ENCODE measurements around the gene DCUN1D3.

Gene DCUN1D3

DNA sequence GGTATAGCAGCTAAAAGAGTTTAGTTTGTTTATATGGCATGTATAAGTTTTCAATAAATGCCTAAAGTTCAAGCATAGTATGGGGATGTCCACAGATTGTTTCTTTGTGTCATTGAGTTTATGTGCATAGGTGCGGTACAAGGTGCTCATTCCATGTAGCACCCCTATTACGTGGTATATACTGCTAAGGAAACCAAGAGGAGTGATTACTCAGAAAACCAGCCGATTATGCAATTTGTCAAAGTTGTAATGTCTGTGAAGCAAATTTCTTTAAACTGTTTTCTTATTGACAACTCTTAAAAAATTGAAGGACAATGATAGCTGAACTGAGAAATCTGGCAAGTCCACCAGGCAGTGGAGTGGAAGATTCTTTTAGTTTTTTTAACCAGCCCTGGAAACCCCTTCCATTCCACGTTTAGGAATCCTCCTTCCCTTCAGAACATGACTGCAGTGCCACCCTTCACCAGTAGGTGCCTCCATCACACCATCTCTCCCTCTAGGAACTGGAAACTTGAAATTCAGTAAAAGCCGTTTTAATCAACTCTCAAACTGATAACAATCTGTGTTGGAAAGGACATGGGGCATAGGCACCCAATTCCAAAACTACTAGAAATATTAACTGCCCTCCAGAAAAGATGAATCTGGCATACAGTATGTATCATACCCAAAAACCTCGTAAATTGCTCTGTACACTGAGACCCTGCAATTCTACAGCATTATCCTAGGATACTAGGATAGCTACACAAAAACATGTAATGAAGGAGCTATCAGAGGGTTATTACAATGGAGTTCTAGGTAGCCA, 50.4 kb downstream of the DCUN1D3 start:
- in situ Hi-C loops (cut with HindIII; ENCODE audit: low pct_ligation_motif_present, low pct_unique_long_range_greater_than_20kb, low sequenced_read_pairs), result no loop called here
- peak; percentile 78 for DNase-seq

GRCh38 chr16:20847550-20847949, 52.6 kb downstream of the DCUN1D3 start:
- in situ Hi-C loops (cut with HindIII; ENCODE audit: low pct_ligation_motif_present, low pct_unique_long_range_greater_than_20kb, low sequenced_read_pairs), result no loop called here
- no peak for DNase-seq

DNA sequence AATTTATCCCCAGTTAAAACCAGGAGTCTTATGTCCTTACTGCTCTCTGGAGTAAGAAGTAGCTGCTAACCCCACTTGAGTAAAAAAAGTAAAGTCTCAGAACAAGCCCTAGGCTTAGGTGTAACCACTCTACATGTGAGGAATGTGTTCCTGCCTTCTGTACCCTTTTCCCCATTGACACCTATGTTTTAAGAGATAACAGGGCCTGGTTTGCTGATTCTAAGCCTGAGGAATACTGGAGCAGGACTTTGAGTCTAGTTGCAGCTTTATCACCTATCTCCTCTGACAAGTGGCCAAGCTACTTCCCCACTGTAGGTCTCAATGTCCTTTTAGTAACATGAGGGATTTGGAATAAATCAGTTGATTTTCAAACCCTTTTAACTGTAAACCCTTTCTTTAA, 53.6 kb downstream of the DCUN1D3 start:
- no peak for DNase-seq
- in situ Hi-C loops (cut with HindIII; ENCODE audit: low pct_ligation_motif_present, low pct_unique_long_range_greater_than_20kb, low sequenced_read_pairs), result no loop called here

GRCh38 chr16:20846030-20846429, 54.1 kb downstream of the DCUN1D3 start:
- no peak for DNase-seq
- in situ Hi-C loops (cut with HindIII; ENCODE audit: low pct_ligation_motif_present, low pct_unique_long_range_greater_than_20kb, low sequenced_read_pairs), result no loop called here

DNA sequence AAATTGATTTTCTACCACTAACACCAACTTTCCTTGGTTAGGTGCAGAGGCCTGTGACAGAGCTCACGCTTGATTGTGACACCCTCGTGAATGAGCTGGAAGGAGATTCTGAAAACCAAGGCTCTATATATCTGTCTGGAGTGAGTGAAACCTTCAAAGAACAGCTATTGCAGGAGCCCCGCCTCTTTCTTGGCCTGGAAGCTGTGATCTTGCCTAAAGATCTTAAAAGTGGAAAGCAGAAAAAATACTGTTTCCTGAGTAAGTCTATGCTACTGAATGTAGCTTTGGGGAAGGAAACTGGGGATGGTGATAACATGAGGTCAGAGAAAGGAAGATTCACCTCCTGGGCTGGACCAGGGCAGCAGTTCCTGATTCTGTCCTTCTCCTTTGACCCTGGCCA, 55.6 kb downstream of the DCUN1D3 start:
- in situ Hi-C loops (cut with HindIII; ENCODE audit: low pct_ligation_motif_present, low pct_unique_long_range_greater_than_20kb, low sequenced_read_pairs), result no loop called here

GRCh38 chr16:20844054-20844453, 56.1 kb downstream of the DCUN1D3 start:
- DNase-seq, result no peak
- in situ Hi-C loops (cut with HindIII; ENCODE audit: low pct_ligation_motif_present, low pct_unique_long_range_greater_than_20kb, low sequenced_read_pairs), result no loop called here

More for the DNA sequence above, 55.6 kb downstream of the DCUN1D3 start:
- no peak for DNase-seq

DNA sequence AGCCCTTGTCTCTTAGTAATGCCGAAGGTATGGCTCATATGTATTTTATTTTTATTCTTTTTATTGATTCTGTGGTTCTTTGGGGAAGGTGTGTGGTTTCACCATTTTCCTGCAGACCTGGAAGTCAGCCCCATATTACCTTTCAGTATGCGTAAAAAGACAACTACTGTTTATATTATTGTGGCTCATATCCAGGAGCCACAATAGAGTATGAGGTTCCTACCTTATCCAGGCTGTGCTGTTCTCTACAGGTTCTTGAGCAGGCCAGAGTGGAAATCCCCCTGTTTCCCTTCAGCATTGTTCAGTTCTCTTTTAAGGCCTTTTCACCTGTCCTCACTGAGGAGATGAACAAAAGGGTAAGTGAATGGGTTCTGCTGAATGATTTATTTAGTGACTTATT, 60.7 kb downstream of the DCUN1D3 start:
- in situ Hi-C loops (cut with HindIII; ENCODE audit: low pct_ligation_motif_present, low pct_unique_long_range_greater_than_20kb, low sequenced_read_pairs), result no loop called here
- no peak for DNase-seq

DNA sequence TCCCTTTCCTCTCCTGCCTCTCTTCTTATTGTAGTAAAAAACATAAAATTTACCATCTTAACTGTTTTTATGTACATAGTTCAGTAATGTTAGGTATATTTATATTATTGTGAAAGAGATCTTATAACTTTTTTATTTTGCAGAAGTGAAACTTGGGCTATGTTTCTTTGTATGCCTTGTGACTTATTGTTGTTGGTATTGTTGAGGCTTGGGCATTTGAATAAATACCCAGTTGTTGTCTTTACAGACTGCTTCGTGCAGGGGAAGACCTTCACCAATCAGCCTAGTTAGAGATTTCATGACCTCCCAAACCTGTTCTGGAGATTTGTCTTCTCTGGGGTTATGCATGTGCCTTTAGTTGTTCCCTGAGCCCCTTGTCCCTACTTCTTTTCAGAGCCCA, 61.9 kb downstream of the DCUN1D3 start:
- in situ Hi-C loops (cut with HindIII; ENCODE audit: low pct_ligation_motif_present, low pct_unique_long_range_greater_than_20kb, low sequenced_read_pairs), result no loop called here
- DNase-seq, result no peak

DNA sequence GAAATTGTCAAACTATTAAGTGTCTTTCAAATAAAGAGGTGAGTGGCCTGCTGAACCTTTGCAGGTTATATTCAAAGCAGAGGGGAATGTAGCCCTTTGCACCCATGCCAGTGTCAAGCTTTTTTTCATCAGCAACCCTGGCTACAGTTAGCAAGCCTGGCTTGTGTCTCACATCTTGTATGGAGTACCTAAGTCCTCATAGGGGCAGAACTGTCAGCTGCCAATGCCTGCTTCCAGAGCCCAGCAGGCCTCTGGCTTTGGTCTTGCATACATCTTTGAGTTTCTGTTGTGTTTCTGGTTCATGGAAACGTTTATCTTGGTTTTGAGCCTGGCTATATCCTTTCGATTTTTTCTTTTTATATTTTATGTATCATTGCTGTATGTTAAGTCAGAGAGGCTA, 67.1 kb downstream of the DCUN1D3 start:
- in situ Hi-C loops (cut with HindIII; ENCODE audit: low pct_ligation_motif_present, low pct_unique_long_range_greater_than_20kb, low sequenced_read_pairs), result no loop called here
- DNase-seq, result no peak

- no peak for DNase-seq
- in situ Hi-C loops (cut with HindIII; ENCODE audit: low pct_ligation_motif_present, low pct_unique_long_range_greater_than_20kb, low sequenced_read_pairs), result no loop called here
Observed at GRCh38 chr16:20830372-20830771, 69.8 kb downstream of the DCUN1D3 start.

DNA sequence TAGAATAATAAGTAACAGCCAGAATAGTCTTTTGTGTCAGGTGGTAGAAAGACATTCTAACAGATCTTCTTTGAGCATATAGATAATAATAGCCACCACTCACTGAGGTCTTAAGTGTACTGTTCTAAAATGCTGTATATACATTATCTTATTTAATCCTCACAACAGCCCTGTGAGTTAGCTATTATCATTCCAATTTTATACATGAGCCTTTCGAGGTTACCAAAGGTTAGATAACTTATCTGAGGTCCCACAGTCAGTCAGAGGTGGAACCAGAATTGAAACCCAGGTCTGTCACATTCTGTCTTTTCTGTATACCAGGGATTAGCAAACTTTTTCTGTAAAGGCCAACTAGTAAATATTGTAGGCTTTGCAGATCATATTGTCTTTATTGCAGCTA, 70.6 kb downstream of the DCUN1D3 start:
- in situ Hi-C loops (cut with HindIII; ENCODE audit: low pct_ligation_motif_present, low pct_unique_long_range_greater_than_20kb, low sequenced_read_pairs), result no loop called here
- DNase-seq, result no peak

GRCh38 chr16:20826039-20826566, 74.1 kb downstream of the DCUN1D3 start:
- in situ Hi-C loops (cut with HindIII; ENCODE audit: low pct_ligation_motif_present, low pct_unique_long_range_greater_than_20kb, low sequenced_read_pairs), result no loop called here
- DNase-seq, result no peak

GRCh38 chr16:20822521-20823325, 77.4 kb downstream of the DCUN1D3 start:
- in situ Hi-C loops (cut with HindIII; ENCODE audit: low pct_ligation_motif_present, low pct_unique_long_range_greater_than_20kb, low sequenced_read_pairs), result no loop called here
- no peak for DNase-seq

DNA sequence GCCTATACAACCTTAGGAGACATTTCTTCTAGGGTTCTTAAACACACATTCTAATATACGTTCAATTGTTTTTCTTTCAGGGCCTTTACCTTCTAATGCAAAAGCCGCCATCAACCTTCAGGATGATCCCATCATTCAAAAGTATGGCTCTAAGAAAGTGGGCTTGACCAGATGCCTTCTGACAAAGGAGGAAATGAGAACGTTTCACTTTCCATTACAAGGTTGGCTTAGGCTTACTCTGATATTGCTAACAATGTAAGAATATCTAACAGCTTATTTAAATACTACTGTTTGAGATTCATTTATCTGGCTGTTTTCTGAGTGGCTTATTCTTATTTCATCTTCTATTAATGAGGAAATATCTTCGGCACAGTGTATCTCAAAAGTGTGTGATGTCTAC, 78.5 kb downstream of the DCUN1D3 start:
- in situ Hi-C loops (cut with HindIII; ENCODE audit: low pct_ligation_motif_present, low pct_unique_long_range_greater_than_20kb, low sequenced_read_pairs), result no loop called here
- no peak for DNase-seq

DNA sequence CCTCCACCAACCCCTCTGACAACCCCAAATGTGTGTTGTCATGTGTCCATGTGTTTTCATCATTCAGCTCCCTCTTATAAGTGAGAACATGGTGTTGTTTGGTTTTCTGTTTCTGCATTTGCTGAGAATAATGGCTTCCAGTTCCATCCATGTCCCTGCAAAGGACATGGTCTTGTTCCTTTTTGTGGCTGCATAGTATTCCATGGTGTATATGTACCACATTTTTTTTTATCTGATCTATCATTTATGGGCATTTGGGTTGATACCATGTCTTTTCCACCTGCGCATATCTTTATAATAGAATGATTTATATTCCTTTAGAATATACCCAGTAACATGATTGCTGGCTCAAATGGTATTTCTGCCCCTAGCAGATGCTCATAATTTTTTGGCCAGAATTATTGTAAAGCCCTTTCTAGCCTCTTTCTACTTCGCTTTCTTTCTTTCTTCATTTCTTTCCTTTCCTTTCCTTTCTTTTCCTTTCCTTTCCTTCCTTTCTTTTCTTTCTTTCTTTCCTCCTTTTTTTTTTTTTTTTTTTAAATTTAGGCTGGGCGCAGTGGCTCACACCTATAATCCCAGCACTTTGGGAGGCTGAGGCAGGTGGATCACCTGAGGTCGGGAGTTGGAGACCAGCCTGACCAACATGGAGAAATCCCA, 81.1 kb downstream of the DCUN1D3 start:
- in situ Hi-C loops (cut with HindIII; ENCODE audit: low pct_ligation_motif_present, low pct_unique_long_range_greater_than_20kb, low sequenced_read_pairs), result no loop called here
- no peak for DNase-seq

DNA sequence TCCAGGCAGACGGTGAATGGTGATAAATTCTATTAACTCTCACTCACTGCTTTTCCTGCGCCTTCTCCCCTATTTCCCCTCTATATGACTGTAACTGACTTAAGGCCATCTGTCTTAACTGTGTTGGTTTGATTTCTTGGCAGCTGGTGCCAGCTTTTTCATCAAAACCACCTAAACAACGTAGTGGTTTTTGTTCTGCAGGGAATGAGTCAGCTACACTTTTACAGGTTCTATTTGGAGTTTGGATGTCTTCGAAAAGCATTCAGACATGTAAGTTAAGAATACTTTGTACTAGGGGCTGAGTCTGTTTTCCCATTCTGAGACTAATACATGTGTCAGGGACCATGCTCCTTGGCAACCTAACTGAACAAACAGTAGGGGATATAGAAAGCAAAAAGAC, 85.4 kb downstream of the DCUN1D3 start:
- in situ Hi-C loops (cut with HindIII; ENCODE audit: low pct_ligation_motif_present, low pct_unique_long_range_greater_than_20kb, low sequenced_read_pairs), result no loop called here
- no peak for DNase-seq

GRCh38 chr16:20812510-20812909, 87.6 kb downstream of the DCUN1D3 start:
- DNase-seq, result no peak
- in situ Hi-C loops (cut with HindIII; ENCODE audit: low pct_ligation_motif_present, low pct_unique_long_range_greater_than_20kb, low sequenced_read_pairs), result no loop called here

DNA sequence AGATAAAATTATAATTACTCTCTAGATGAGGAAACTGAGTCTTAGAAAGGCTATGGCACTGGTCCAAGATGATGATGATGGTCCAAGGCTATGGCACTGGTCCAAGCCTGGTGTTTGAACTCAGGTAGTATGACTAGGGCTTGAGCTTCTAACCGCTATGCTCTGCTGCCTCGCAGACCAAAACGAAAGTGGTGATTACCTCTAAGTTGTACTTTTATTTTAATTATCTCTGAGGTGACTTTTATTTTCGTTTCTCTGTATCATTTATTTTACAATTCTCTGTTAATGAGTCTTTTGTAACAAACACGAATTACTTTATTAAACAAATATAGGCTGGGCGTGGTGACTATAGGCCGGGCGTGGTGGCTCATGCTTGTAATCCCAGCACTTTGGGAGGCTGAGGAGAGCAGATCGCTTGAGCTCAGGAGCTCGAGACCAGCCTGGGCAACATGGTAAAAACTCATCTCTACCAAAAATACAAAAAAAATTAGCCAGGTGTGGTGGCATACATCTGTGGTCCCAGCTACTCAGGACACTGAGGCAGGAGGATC, 88.2 kb downstream of the DCUN1D3 start:
- no peak for DNase-seq
- in situ Hi-C loops (cut with HindIII; ENCODE audit: low pct_ligation_motif_present, low pct_unique_long_range_greater_than_20kb, low sequenced_read_pairs), result no loop called here

DNA sequence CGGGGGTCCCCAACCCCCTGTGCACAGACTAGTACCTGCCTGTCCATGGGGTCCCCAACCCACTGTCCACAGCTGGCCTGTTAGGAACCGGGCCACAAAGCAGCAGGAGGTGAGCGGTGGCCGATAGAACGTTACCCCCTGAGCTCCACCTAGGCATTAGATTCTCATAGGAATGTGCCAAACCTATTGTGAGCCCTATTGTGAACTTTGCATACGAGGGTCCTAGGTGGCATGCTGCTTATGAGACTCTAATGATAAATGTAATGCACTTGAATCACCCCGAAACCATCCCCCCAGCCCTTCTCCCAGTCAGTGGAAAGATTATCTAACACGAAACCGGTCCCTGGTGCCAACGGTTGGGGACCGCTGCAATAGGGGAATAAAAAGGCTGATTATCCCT, 92.3 kb downstream of the DCUN1D3 start:
- DNase-seq, result no peak
- in situ Hi-C loops (cut with HindIII; ENCODE audit: low pct_ligation_motif_present, low pct_unique_long_range_greater_than_20kb, low sequenced_read_pairs), result no loop called here

Measured in ACHN (cell line).